NCI-H2107 (cell line): ENCODE results near the gene AP3M1.
"Not testable (repeated sequence)": the region's sequence is repeated elsewhere in the genome, so short reads cannot be mapped to it uniquely, and the experiment has no call there.

Experiments used
- DNase-seq: peaks from one replicate; lab custom pipeline; 2025; lab: John Stamatoyannopoulos, UW

Gene AP3M1

GRCh38 chr10:74163319-74164068 lies 12.9 kb upstream of the AP3M1 start:
- no peak for DNase-seq

GRCh38 chr10:74160013-74160412 lies 9.4 kb upstream of the AP3M1 start:
- no peak for DNase-seq

- no peak for DNase-seq
Measured at GRCh38 chr10:74156919-74157289, 6.3 kb upstream of the AP3M1 start.

- no peak for DNase-seq
Measured at GRCh38 chr10:74153676-74154075, 3.0 kb upstream of the AP3M1 start.

GRCh38 chr10:74153123-74153522 lies 2.5 kb upstream of the AP3M1 start:
- DNase-seq = no peak

GRCh38 chr10:74151879-74152722 lies 1.5 kb upstream of the AP3M1 start:
- DNase-seq = no peak

GRCh38 chr10:74150990-74151878 lies 606 bp upstream of the AP3M1 start, which contains the start of gene ADK:
Gene ADK, plus strand, starts transcription at chr10:74151221. Its CDS starts 58 bp downstream, at chr10:74151279.
- DNase-seq = peak; percentile 84

GRCh38 chr10:74146980-74147379 lies 3.6 kb downstream of the AP3M1 start:
- DNase-seq = not testable (repeated sequence)

- DNase-seq = no peak
Measured at GRCh38 chr10:74145133-74145532, 5.5 kb downstream of the AP3M1 start.

- no peak for DNase-seq
Measured at GRCh38 chr10:74140553-74140952, 10.1 kb downstream of the AP3M1 start.

GRCh38 chr10:74139981-74140380 lies 10.6 kb downstream of the AP3M1 start:
- DNase-seq = no peak

- not testable (repeated sequence) for DNase-seq
Measured at GRCh38 chr10:74138596-74138995, 12.0 kb downstream of the AP3M1 start.

- DNase-seq = no peak
Measured at GRCh38 chr10:74137992-74138391, 12.6 kb downstream of the AP3M1 start.

- DNase-seq = no peak
Measured at GRCh38 chr10:74135452-74135851, 15.2 kb downstream of the AP3M1 start.

GRCh38 chr10:74133923-74134820 lies 16.5 kb downstream of the AP3M1 start:
- DNase-seq = no peak

- DNase-seq = no peak
Measured at GRCh38 chr10:74123081-74123480, 27.5 kb downstream of the AP3M1 start.

- no peak for DNase-seq
Measured at GRCh38 chr10:74122060-74122459, 28.6 kb downstream of the AP3M1 start.

- DNase-seq = no peak
Measured at GRCh38 chr10:74121368-74121767, 29.3 kb downstream of the AP3M1 start.

- no peak for DNase-seq
Measured at GRCh38 chr10:74120911-74121310, 29.7 kb downstream of the AP3M1 start.

GRCh38 chr10:74118804-74119203 lies 31.8 kb downstream of the AP3M1 start:
- no peak for DNase-seq

- no peak for DNase-seq
Measured at GRCh38 chr10:74117738-74118137, 32.9 kb downstream of the AP3M1 start.
